ENCODE measurements around the gene GPBP1. TPM values are rescaled to one million over a fixed set of nuclear protein-coding genes. Genes with fewer than 3 reads are reported as not detected.

Gene GPBP1
- total and polyA plus RNA-seq, 2 donors (not counting 3 experiments of a cell fraction or from before 2014, with no cell fraction given): 11.7 to 57.4 TPM

- intact Hi-C loops (cut with micrococcal nuclease): no loop called here
Measured at GRCh38 chr5:57181154-57181553, 7.3 kb downstream of the GPBP1 start.

More at GRCh38 chr5:57181154-57181553, 7.3 kb downstream of the GPBP1 start:
- TF ChIP-seq JUN (IDR thresholded peaks at IDR 0.05; ENCODE audit: borderline replicate concordance, insufficient read depth, insufficient read length, low read depth) (no peak), MYC (IDR thresholded peaks at IDR 0.05; ENCODE audit: low read depth, low read length) (no peak), GATA2 (IDR thresholded peaks at IDR 0.05; ENCODE audit: insufficient read depth, insufficient read length, low read depth, low read length) (no peak), CTCF (IDR thresholded peaks at IDR 0.05; ENCODE audit: extremely low read depth in 1 of 2, insufficient read depth in 1 of 2, low read depth in 1 of 2, low read length in 2 of 2) (no peak), FOS (IDR thresholded peaks at IDR 0.05; ENCODE audit: borderline replicate concordance, insufficient read depth, low read length) (no peak), POLR2A (IDR thresholded peaks at IDR 0.05; ENCODE audit: low read depth, low read length) (no peak), POLR2AphosphoS5 (IDR thresholded peaks at IDR 0.05; ENCODE audit: insufficient read depth, low read depth, low read length) (no peak), EZH2 (IDR thresholded peaks at IDR 0.05; ENCODE audit: borderline replicate concordance, low read depth, low read length, severe bottlenecking) (no peak), MAX (IDR thresholded peaks at IDR 0.05; ENCODE audit: insufficient read depth, insufficient read length) (no peak)
- no peak overlapping the region for H3K4me2 ChIP-seq (ENCODE audit: insufficient read depth, low read length)
- H3K9me1 ChIP-seq (replicated peaks; ENCODE audit: control insufficient read depth, extremely low read depth, insufficient read depth, low read length): no peaks in the 10 kb centered on the region
- no peak for FAIRE-seq
- CTCF ChIA-PET: no interaction called here
- H3K27me3 ChIP-seq (ENCODE audit: control insufficient read depth in 2 of 2, insufficient read depth in 2 of 2, low read length in 2 of 2): no peaks in the 10 kb centered on the region
- H3K36me3 ChIP-seq (ENCODE audit: control insufficient read depth in 2 of 2, extremely low read depth in 1 of 2, insufficient read depth in 2 of 2, low read length in 2 of 2): no peaks in the 10 kb centered on the region
- no peak overlapping the region for H3K4me3 ChIP-seq (replicated peaks in 1 of 3; ENCODE audit: insufficient read depth in 1 of 3, low read depth in 1 of 3, low read length in 3 of 3)
- H2AFZ ChIP-seq (ENCODE audit: low read depth, low read length): no peak overlapping the region
- H4K20me1 ChIP-seq (replicated peaks; ENCODE audit: control insufficient read depth, extremely low read depth, insufficient read depth, low read length): peaks cover 16% of the 10 kb centered on the region
- no peak overlapping the region for H3K27ac ChIP-seq (ENCODE audit: insufficient read depth, low read depth, low read length)
- H3K9me3 ChIP-seq (replicated peaks; ENCODE audit: control insufficient read depth, insufficient read depth, low read length): no peaks in the 10 kb centered on the region
- H3K4me1 ChIP-seq (ENCODE audit: control insufficient read depth, extremely low read depth, insufficient read depth, low read length): peaks cover 27% of the 10 kb centered on the region
- no peak overlapping the region for H3K9ac ChIP-seq (replicated peaks; ENCODE audit: extremely low read depth, insufficient read depth, low read length)
- dilution Hi-C loops (cut with MboI; ENCODE audit: extremely low pct_ligation_motif_present, low sequenced_read_pairs): no loop called here
- POLR2A ChIA-PET: no interaction called here
- BruUV-seq (replicated peaks): no TSS peak
- peaks cover 99% of the 10 kb centered on the region for H3K79me2 ChIP-seq (ENCODE audit: control insufficient read depth, insufficient read depth, low read length)
- DNase-seq (ENCODE audit: low read depth, low spot score): no peak
